NCI-H2196 treated with DMSO at 0.1 percent for 48 hours (cell line): ENCODE results near the gene CHRM4.

ENCODE experiments used
- DNase-seq: peaks from one replicate; lab custom pipeline; 2025; ENCODE audit not compliant: unreplicated experiment; lab: John Stamatoyannopoulos, UW

The CHRM4 gene

DNA sequence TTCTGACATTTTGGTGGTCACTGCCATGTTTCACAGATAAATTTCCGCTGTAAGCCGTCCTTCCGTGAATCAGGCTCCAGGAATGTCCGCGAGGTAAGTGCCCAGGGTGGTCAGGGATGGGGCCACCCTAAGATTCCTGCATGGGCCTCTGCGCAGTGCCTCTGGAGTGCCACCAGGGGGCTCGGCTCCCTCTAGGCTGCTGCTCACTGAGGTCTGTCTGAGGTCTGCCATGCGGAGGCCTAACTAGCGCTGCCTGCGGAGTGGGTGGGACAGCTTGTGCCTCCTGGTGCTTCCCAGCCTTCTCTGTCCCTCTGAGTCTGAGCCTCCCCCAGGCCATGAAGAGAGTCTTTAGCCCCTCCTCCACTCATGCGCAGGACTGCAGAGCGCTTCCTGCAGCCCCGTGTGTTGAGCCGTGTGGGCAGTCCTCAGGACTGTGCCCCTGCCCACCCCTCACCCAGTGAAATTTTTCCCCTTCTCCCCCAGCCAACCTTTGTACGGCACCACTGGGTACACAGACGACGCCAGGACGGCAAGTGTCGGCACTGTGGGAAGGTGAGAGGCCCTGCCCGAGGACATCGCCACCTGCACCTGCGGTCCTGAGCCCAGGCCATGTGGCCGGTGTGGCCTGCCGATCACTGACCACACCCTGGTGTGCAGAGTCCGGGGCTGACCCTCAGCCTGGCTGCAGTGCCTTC, 22.0 kb downstream of the CHRM4 start:
- DNase-seq, result peak; percentile 46

DNA sequence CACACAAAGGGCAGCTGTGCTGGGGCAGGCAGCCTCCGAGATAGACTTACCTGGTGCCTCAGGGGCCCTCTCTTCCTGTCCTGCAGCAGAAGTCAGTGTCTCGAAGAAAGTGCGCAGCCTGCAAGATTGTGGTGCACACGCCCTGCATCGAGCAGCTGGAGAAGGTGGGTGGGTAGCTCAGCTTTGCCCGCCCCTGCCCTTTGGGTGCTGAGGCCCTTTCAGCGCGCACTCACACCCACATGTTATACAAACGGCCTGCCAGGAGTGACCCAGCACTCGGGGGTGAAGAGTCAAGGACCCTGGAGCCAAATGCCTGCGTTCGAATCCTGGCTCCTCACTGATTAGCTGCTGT, 23.7 kb downstream of the CHRM4 start:
- no peak for DNase-seq

DNA sequence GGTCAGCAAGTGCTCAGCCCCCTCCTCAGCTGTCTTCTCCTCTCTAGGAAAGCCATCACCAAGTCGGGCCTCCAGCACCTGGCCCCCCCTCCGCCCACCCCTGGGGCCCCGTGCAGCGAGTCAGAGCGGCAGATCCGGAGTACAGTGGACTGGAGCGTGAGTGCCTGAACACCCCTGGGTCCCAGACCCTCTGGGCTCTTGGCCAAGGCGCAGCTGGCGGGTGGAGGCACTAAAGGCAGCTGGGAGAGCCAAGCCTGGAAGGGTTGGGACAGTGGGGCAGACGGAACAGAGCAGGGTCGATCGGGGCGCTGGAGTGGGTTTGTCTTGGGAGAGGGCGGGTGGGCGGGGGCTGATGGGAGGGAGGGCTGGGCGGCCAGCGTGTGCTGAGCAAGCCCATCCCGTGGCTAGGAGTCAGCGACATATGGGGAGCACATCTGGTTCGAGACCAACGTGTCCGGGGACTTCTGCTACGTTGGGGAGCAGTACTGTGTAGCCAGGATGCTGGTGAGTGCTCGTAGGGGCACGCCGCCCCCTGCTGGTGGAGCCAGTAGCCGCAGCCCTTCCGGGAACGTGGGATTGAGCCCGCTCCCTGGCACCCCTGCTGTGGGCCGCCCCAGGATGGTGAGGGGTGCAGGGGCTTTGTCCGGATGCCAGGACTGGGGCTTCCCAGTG, 24.2 kb downstream of the CHRM4 start:
- no peak for DNase-seq

DNA sequence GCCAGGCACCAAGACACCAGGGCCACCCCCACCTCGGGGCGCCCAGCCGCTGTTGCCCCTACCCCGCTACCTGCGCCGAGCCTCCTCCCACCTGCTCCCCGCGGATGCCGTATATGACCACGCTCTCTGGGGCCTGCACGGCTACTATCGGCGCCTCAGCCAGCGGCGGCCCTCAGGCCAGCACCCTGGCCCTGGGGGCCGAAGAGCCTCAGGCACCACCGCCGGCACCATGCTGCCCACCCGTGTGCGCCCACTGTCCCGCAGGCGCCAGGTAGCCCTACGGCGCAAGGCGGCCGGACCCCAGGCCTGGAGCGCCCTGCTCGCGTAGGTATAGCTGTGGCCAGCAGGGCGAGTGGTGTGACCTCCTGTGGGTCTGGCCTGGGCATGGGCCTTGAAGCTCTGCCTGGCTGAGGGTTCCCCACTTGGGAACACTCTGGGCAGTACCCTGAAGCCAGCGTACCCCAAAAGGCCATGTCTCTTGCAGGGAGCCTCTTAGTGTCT, 24.9 kb downstream of the CHRM4 start:
- no peak for DNase-seq

DNA sequence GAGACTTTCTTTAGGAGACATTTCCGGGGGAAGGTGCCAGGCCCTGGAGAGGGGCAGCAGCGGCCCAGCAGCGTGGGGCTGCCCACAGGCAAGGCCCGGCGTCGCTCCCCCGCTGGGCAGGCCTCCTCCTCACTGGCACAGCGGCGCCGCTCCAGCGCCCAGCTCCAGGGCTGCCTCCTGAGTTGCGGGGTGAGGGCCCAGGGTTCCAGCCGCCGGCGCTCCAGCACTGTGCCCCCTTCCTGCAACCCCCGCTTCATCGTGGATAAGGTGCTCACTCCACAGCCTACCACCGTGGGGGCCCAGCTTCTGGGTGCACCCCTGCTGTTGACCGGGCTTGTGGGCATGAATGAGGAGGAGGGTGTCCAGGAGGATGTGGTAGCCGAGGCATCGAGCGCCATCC, 25.3 kb downstream of the CHRM4 start:
- no peak for DNase-seq

DNA sequence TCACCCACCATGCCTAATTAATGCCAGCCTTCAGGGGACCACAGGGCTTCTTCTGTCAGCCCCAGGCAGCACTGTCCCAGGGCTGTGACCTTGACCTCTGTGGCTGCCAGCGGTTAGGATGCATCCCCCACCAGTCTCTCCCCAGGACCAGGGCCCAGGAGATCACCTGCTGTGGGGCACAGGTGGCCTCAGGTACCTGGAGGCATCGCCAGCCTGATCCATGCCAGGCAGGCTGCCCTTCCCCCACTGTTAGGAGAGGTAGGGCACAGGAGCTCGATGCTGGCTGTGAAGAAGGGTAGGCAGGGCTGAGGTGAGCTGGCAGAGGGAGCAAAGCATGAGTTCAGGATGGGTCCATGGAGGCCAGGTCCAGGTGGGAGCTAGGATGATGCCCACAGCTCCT, 26.8 kb downstream of the CHRM4 start:
- no peak for DNase-seq

DNA sequence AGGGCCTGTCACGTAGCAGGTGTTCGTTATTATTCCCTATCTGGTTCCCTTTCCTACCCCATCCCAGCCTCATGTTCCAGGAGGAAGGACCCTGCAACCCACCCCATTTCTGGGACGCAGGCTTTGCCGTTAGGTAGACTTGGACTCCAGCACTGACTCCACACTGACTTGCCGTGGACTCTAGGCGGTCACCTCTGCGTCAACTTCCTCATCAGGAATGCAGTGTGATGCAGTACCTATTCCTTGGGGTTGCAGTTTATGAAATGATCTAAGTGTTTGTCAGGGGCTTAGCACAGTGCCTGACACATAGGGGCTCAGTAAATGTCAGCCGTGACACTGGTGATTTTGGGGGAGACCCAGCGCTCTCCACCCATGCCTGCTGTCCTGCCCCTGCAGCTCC, 27.5 kb downstream of the CHRM4 start:
- no peak for DNase-seq

DNA sequence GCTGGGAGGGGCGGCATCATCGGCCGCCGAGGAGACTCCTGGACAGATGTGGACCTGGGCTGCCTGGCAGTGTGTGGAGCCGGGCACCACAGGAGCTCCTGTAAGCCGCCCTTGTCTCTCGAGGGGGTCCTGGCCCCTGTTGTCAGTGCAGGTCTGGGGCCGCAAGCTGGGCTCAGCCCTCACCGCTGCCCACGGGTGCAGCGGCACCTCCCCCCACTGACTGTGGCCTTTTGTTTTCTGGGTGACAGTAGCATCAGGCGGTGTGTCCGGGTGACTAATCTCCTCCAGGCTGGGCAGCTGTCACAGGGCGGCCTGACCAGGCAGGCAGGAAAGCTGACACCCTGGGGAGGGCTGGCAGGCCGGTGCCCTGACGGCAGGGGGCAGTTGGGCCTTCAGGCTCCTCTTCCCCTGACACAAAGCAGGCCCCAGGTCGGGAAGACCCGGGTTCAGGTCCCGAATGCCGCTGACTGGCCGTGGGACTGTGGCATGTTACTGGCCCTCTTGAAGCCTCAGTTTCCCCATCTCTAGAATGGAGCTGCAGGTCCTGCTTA, 28.0 kb downstream of the CHRM4 start:
- peak; percentile 57 for DNase-seq

DNA sequence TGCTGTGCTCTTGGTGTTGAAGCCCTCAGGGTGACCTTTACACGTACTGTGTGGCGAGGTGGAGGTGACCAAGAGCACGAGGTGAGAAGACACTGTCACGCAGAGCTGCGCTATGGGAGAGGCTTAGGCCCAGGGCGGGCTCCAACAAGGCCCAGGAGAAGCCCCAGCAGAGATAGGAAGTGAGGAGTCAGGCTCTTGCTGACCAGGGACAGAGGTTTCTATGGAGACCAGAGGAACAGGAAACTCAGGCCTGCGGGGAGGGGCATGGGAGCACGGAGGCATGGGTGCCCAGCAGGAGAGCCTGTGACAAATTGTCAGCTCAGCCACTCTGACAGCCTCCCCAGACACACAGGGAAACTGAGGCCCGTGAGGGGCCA, 28.6 kb downstream of the CHRM4 start:
- peak; percentile 85 for DNase-seq

DNA sequence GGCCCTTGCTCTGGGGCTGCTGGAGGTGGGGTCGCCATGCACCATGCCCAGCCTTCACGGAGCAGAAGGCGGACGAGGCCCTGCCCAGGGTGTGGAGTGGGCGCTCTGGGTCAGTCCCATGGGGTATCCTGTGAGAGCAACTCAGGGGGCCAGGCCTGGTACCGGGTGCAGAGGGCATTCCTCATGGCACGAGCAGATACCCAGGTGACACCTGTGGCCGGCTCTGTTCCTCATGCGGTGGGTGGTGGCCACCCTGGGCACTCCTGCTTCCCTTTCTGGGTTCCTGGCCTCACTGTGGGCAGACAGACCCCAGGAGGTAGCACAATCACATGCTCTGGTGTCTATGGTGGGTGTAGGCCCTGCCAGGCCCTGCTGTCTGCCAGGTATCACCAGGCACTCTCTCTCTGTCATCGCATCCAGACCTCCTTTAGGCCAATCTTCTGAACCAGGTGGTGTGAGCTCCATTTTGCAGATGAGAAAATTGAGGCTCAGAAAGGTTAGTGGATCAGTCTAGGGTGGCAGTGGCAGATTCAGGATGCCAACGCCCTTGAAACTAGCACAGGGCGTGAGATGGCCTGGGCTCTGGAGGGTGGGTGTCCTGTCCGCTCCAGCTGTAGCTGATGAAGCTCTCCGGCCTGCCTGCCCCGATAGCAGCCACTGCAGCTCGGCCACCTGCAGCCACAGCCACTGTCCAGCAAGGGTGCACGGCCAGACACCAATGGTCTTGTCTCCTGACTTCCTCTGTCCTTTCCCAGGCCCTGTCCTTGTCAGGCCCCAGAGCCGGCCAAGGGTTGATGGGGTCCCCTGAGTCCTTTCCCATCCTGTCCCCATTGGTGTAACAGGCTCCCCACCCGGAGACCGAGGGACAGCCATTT, 29.2 kb downstream of the CHRM4 start:
- DNase-seq, result no peak

DNA sequence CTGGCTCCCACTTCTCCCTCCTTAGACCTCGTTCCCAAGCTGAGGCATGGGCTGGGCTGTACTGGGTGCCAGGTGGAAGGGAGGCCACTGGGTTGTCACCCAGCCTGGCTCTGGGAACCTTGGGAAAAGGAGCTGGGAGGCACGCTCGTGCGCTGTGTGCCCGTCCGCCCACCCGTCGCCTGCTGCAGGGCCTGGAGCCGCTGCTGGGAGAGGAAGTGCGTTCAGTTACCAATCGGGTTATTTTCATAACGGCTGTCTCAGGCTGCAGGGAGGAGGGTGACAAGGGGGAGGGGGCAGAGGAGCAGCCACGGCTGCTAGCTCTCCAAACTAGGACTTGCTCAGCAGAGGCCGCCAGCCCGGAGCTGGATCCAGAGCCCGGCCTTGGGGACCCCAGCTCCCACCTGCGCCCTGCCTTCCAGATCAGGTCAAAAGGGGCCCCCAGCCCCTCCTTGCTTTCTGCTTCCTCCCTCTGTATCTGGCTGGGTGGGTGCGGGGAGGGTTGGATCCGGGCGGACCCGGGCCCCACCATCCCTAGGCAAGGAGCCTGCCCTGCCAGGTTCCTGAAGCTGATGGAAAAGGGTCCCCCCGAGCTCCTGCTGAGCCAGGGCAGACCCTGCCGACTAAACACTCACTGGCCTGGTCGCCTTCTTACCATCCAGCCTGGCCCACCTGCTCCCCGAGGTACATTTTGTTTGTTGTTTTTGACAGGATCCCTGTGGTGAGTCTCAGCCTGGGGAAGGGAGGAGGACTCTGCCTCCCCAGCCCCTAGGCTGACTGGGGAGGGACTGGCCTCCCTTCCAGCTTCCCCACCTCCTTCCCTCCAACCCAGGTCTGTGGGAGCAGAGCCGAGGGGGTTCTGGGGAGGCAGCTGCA, 30.1 kb downstream of the CHRM4 start:
- DNase-seq, result no peak

DNA sequence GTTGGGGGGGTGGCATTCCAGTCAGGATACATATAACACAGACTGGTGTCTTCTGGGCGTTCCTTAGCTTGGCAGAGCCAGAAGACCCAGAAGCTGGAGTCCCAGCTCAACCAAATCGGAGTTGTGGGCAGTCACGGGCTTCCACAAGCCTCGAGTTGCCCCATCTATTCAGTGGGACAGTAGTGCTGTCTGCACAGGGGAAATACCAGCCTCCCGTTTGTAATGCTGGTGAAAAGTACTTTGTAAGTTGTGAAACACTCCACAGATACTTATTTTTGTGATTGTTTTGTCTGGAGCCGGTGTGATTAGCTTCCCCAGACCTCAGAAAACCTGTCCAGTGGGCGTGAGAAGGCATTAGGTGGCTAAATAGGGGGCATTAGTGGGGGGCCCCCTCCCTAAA, 30.7 kb downstream of the CHRM4 start:
- no peak for DNase-seq

DNA sequence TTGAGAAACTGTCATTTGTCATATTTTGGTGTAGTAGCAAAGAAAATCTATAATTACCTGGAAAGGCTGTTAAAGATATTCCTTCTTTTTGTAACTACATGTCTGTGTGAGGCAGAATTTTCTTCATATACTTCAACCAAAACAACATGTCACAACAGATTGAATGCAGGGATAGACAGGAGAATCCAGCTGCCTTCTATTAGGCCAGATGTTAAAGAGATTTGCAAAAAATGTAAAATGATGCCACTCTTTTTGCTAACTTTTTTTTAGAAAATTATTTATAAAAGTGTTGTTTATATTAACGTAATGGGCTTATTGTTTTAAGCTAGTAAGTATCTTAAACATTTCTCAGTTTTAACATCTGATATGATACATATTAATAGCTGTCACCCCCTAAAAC, 31.6 kb downstream of the CHRM4 start:
- no peak for DNase-seq

DNA sequence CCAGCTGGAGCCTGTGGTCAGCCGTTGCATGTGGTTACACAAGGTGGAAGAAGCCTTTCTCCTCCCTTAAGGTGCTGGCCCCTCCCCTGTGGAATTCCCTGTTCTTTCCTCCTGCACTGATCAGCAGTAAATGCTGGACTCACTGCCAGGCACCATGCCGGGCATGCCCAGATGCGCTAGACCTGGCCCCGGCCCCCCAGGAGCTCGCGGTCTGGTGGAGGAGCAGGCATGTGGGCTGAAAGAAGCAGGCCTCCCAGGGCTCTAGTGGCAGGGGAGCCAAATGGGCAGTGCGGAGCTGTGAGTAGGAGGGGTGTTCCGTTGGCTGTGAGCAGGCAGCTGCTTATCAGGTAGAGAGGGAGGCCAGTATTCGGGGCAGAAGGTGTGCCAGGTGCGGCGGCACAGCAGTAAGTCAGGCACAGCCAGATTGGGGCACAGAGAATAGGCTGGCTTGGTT, 34.1 kb downstream of the CHRM4 start:
- peak; percentile 41 for DNase-seq

DNA sequence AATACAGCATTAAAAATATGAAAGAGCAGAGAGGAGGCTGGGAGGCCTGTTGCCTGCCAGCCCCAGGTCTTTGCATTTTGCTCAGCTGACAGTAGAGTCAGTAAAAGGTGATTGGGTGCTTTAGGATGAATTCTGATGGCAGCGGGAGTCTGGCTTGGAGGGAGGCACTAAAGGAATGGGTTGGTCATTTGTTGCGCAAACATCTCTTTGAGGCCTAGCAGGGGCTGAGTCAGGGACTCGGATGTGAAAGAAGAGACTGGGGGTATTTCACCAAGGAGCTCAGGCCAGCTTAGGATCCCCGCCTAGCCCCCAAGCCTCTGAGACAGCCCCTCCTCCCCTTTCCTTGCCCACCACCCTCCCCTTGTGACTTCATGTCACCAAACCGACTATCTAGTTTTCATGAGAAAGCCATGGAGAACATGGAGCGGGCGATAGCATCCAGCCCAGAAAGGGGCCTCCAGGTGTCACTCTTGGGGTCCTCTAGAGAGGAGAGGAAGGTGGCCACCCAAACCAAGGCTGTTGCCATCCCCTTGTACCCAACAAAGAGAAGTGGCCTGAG, 34.6 kb downstream of the CHRM4 start:
- no peak for DNase-seq

DNA sequence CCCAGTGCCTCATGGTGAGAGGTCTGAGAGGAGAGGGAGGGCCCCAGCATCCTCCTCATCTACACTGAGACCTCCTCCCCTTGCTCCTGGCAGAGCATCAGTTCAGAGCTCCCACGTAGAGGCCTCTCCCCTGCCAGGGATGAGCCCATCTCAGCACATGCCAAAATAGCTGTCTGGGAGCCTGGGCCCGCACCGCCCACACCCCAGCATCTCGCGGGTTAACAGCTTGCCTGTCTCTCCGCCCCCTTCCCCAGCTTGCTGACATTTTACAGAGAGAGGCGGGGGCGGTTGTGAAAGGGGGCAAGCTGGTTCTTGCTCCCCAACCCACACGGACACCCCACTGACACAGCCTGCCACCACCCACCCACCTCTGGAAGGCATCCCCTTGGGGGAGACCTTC, 37.9 kb downstream of the CHRM4 start:
- DNase-seq, result no peak

DNA sequence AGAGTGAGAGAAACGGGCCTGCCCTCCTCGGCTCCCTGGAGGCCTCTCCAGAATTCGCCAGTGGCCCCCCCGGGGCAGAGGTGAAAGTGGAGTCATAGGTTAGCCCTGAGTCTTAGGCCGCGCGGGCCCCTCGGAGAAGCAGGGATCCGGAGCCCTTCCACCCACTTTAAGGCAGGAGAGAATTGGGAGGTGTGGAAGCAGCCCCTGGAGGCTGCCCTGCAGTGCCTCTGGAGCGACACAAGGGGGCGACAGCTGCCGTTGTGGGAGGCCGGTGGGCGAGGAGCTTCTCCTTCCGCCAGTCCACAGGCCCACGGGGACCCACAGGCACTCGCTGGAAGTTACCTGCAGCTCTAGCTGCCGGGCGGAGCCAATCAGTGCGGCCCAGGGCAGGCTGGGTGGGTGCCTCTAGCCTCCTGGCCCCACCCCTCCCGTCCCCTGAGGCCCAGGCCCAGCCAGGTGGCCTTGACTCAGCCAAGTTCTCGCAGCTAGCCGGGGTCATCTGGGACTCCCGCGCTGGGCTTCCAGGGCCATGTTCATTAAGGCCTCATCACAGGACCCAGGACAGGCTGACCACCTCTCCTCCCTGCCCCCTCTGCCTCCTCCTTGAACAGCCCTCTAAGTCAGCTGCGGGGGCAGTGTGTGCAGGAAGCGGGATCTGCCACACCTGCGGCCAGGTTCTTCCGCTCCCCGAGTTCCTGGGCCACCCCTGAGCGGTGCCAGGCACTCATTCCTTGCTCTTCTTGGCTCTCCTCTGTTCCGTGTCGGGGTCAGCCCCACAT, 39.3 kb downstream of the CHRM4 start:
- peak; percentile 43 for DNase-seq

DNA sequence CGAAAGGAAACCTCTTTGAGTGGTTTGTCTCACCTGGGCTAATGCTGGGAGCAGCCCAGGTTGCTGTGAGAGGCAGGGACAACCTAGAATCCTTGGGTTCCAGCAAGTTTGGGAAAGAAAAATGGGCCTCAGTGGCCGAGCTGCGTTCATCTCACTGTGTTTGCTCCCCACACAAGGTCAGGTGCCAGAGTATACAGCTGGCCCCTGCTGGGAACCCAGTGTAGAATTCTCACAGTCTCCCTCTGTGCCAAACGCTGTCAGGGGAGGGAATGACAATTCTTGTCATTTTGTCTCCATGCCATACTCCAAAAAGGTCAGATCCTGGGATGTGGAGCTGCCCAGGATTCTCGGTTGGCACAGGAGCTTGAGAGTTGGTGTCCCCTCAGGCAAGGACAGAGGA, 40.0 kb downstream of the CHRM4 start:
- no peak for DNase-seq

DNA sequence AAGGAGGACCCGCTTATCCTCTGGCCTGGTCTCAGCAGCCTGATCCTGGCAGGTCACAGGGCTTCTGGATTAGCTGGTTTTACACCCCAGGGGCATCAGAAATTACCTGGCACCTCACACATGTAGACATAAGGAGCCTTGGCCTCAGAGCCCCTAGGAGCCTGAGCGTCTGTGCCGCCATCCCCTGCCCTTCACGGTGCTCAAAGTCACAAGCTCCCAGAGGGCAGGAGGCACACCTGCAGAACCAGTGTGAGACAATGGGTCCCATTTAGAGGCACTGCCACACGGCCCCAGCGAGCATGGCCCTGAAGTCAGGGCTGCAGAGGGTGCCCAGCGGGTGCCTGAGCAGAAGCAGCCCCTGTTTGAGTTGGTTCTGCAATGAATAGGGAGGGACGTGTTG, 40.4 kb downstream of the CHRM4 start:
- no peak for DNase-seq

DNA sequence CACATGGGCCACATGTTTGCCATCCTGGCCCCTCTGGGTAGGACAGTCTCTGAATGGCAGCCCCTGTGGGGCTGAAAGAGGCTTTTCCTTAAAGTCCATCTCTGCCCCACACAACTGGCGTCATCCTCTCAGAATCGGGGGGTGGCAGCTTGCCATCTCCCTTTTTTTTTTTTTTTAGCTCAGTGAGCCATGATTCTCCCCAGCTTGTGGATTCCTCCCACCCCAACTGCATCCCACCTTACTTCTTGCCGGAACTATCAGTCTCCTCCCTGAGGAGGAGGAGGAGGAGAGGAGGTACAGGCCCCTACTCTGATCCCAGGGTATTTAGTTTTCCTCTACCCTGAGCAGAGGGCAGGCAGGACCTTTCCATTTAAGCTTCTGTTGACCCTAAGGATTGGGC, 40.9 kb downstream of the CHRM4 start:
- no peak for DNase-seq
